K562 (cell line): Measurements from ENCODE around the gene AGPAT2. TPM values are rescaled to one million over a fixed set of nuclear protein-coding genes. Genes with fewer than 3 reads are reported as not detected.
A peak's percentile ranks its signal among the peaks of the same experiment; 100 is the strongest.

ENCODE experiments used
- ATAC-seq: fragments of 200-7000 bp; cut with Tn5 transposase; 3 replicates; pipeline ENCODE4 v1.9.1; 2020; ENCODE audit warnings: moderate library complexity
- BruUV-seq: library from RNA; stranded (reverse); fragments of 400-500 nt; replicated peaks from 2 replicates; lab custom pipeline; 2021; lab: Mats Ljungman, UMichigan
- CTCF ChIA-PET: fragments of 300-600 bp; formaldehyde crosslinking; extraction: SDS; loops from one replicate; lab custom pipeline; 2021; ENCODE audit warnings: low intra/inter-chr PET ratio; lab: Yijun Ruan, JAX
- POLR2A ChIA-PET: fragments of 300-600, 350-650 bp; sonication (Branson Sonifier 250); formaldehyde crosslinking; extraction: SDS; loops from one replicate; lab custom pipeline; 2021; ENCODE audit warnings: antibody characterized with exemption, inconsistent platforms; lab: Yijun Ruan, JAX
- DNase-seq, 4 experiments: peaks; one replicate each; pipeline versions ENCODE4 v3.0.0 to v3.0.0-alpha.2; 2011 to 2018; ENCODE audit warnings: low spot score in 3 of 4, mixed read lengths in 3 of 4; ENCODE audit errors: extremely low read depth in 1 of 4
- FAIRE-seq: peaks from 2 replicates; lab custom pipeline; 2011; peaks lifted over from hg19 to GRCh38; lab: Jason Lieb, UNC
- H2AFZ ChIP-seq: 2 replicates; pipeline ENCODE4 v1.6.0; 2011; ENCODE audit warnings: low read depth, low read length, control low read depth, inconsistent platforms
- H3K27ac ChIP-seq: fragments of 200-600 bp; 3 replicates; pipeline ENCODE4 v1.8.0; 2011; ENCODE audit warnings: low read depth, mild to moderate bottlenecking, control low read depth, inconsistent platforms, low read length, moderate library complexity, mixed read lengths; ENCODE audit errors: extremely low read depth
- H3K27me3 ChIP-seq, 2 experiments: fragments of 300-600 bp in 1 of 2; 2 replicates in 1 of 2; 3 replicates in 1 of 2; pipeline versions ENCODE4 v1.6.0 to v1.8.0; 2011; ENCODE audit warnings: inconsistent platforms in 2 of 2, low read length in 2 of 2, mild to moderate bottlenecking in 1 of 2, mixed read lengths in 1 of 2, moderate library complexity in 1 of 2; ENCODE audit not compliant: control insufficient read depth in 2 of 2, insufficient read depth in 2 of 2
- H3K36me3 ChIP-seq: fragments of 300-600 bp; 3 replicates; pipeline ENCODE4 v1.8.0; 2011; ENCODE audit warnings: mild to moderate bottlenecking, low read length, inconsistent platforms; ENCODE audit not compliant: control insufficient read depth, insufficient read depth
- H3K4me1 ChIP-seq, 2 experiments: fragments of 200-600 bp in 1 of 2; replicated peaks in 1 of 2; 2 replicates in 1 of 2; 3 replicates in 1 of 2; pipeline versions ENCODE4 v1.5.1 to v1.8.0; 2011; ENCODE audit warnings: inconsistent platforms in 2 of 2, low read length in 2 of 2, mild to moderate bottlenecking in 1 of 2, mixed read lengths in 1 of 2, moderate library complexity in 1 of 2; ENCODE audit not compliant: control insufficient read depth in 2 of 2, insufficient read depth in 2 of 2
- H3K4me2 ChIP-seq: 2 replicates; pipeline ENCODE4 v1.6.1; 2011; ENCODE audit warnings: low read length, control low read depth, inconsistent platforms, mixed read lengths; ENCODE audit not compliant: insufficient read depth
- H3K4me3 ChIP-seq: fragments of 200-600 bp; sonication (generic), shearing (Covaris generic); 2 replicates; pipeline ENCODE4 v1.5.1; 2016; ENCODE audit warnings: control low read depth, inconsistent platforms
- H3K79me2 ChIP-seq: fragments of 200-600 bp; 3 replicates; pipeline ENCODE4 v1.8.0; 2011; ENCODE audit warnings: low read length, inconsistent platforms; ENCODE audit not compliant: control insufficient read depth, insufficient read depth
- H3K9ac ChIP-seq, 2 experiments: 2 replicates each; pipeline versions ENCODE4 v1.6.0 to v1.6.1; 2011; ENCODE audit warnings: low read depth in 2 of 2, low read length in 2 of 2, control low read depth in 1 of 2, inconsistent platforms in 1 of 2, mild to moderate bottlenecking in 1 of 2, mixed read lengths in 1 of 2; ENCODE audit not compliant: insufficient read depth in 1 of 2
- H3K9me1 ChIP-seq: one replicate; pipeline ENCODE4 v1.6.0; 2011; ENCODE audit warnings: inconsistent platforms, mild to moderate bottlenecking, low read length, moderate library complexity; ENCODE audit not compliant: control insufficient read depth, insufficient read depth
- H3K9me3 ChIP-seq: replicated peaks from 2 replicates; pipeline ENCODE4 v1.5.1; 2011; ENCODE audit warnings: low read depth, low read length, inconsistent platforms; ENCODE audit not compliant: control insufficient read depth, insufficient read depth
- H4K20me1 ChIP-seq: replicated peaks from 2 replicates; pipeline ENCODE4 v1.6.1; 2011; ENCODE audit warnings: low read length, inconsistent platforms, mixed read lengths; ENCODE audit not compliant: control insufficient read depth, insufficient read depth
- CC2D1A ChIP-seq: fragments of 450-650 bp; IDR thresholded peaks from 2 replicates; pipeline ENCODE4 v1.6.1; 2017; ENCODE audit warnings: mild to moderate bottlenecking
- DACH1 ChIP-seq: fragments of 450-650 bp; IDR thresholded peaks from 2 replicates; pipeline ENCODE4 v1.6.1; 2018; ENCODE audit not compliant: partially characterized antibody
- FIP1L1 ChIP-seq: fragments of 200-400 bp; formaldehyde crosslinking; IDR thresholded peaks from 2 replicates; pipeline ENCODE4 v1.6.1; 2018; ENCODE audit warnings: mild to moderate bottlenecking, low read depth, low read length; ENCODE audit not compliant: poor library complexity, severe bottlenecking
- JUND ChIP-seq, 2 experiments: IDR thresholded peaks; 2 replicates in 1 of 2; 3 replicates in 1 of 2; pipeline ENCODE4 v1.6.1; 2011; ENCODE audit warnings: borderline replicate concordance in 2 of 2, low read depth in 2 of 2, low read length in 2 of 2, improper control_type of control experiment in 1 of 2, missing biosample characterization in 1 of 2, missing genetic modification characterization in 1 of 2, missing genetic modification reagents in 1 of 2
- KDM5B ChIP-seq: fragments of 200-600 bp; sonication (generic); IDR thresholded peaks from 2 replicates; pipeline ENCODE4 v1.6.1; 2012; ENCODE audit warnings: low read depth, mild to moderate bottlenecking, moderate library complexity, low read length, control low read depth, inconsistent platforms; ENCODE audit not compliant: insufficient replicate concordance
- MXI1 ChIP-seq: IDR thresholded peaks from 2 replicates; pipeline ENCODE4 v1.6.1; 2011; ENCODE audit warnings: low read depth, mild to moderate bottlenecking, improper control_type of control experiment, low read length
- NCOA4 ChIP-seq: fragments of 450-650 bp; IDR thresholded peaks from 2 replicates; pipeline ENCODE4 v1.6.1; 2018; ENCODE audit warnings: mild to moderate bottlenecking; ENCODE audit not compliant: partially characterized antibody
- POLR2G ChIP-seq: fragments of 200-400 bp; formaldehyde crosslinking; IDR thresholded peaks from 2 replicates; pipeline ENCODE4 v1.6.1; 2017; ENCODE audit warnings: low read depth, mild to moderate bottlenecking, antibody characterized with exemption, low read length, moderate library complexity
- RB1 ChIP-seq: fragments of 450-650 bp; IDR thresholded peaks from 2 replicates; pipeline ENCODE4 v1.6.1; 2017; ENCODE audit warnings: low read depth, mild to moderate bottlenecking
- RBFOX2 ChIP-seq: fragments of 200-400 bp; formaldehyde crosslinking; IDR thresholded peaks from 2 replicates; pipeline ENCODE4 v1.6.1; 2017; ENCODE audit warnings: low read depth, mild to moderate bottlenecking, low read length, moderate library complexity
- SIRT6 ChIP-seq: IDR thresholded peaks from one replicate; pipeline ENCODE4 v1.6.1; 2012; ENCODE audit warnings: low read depth, mild to moderate bottlenecking, control low read depth, inconsistent platforms, low read length, moderate library complexity
- SMC3 ChIP-seq: conservative IDR thresholded peaks from 2 replicates; pipeline ENCODE4 v1.6.1; 2011; ENCODE audit warnings: low read depth, low read length, improper control_type of control experiment; ENCODE audit not compliant: insufficient read depth
- ZBTB7A ChIP-seq: IDR thresholded peaks from 2 replicates; pipeline ENCODE4 v1.6.1; 2011; ENCODE audit warnings: low read depth, mild to moderate bottlenecking, low read length, moderate library complexity, borderline replicate concordance; ENCODE audit not compliant: control insufficient read depth
- WGBS: fragments of 100-300 bp; shearing (Covaris generic); methylation state at CpG from one replicate; pipeline ENCODE4 v1.1.6; 2016; ENCODE audit warnings: low coverage, mixed read lengths; ENCODE audit not compliant: insufficient coverage; ENCODE audit errors: missing lambda C conversion rate; 5-methylcytosine and 5-hydroxymethylcytosine counted together
- in situ Hi-C: fragments of 300-500 bp; cut with MboI; formaldehyde crosslinking; loops from 4 replicates; pipeline ENCODE4 v1.15.0; 2018; ENCODE audit warnings: inconsistent platforms, mixed read lengths
- intact Hi-C: fragments of 100-400 bp; cut with micrococcal nuclease; formaldehyde crosslinking; loops from 2 replicates; pipeline ENCODE4 v1.14.2; 2022
- polyA plus RNA-seq, 8 experiments: library from polyadenylated mRNA; depleted of rRNA in 4 of 8; stranded (reverse) in 5 of 8; unstranded in 3 of 8; fragments of >200 nt; fragmentation: Nextera tagmentation in 2 of 8; fragmentation: Illumina TruSeq in 1 of 8; extraction: Ambion mirVana in 2 of 8; extraction: Trizol in 1 of 8; gene quantifications; 2 replicates each; pipeline versions ENCODE4 v1.2.1 to v1.2.3, GENCODE V29; 2011 to 2014; ENCODE audit warnings: inconsistent platforms in 1 of 8, missing spikeins in 1 of 8
- total RNA-seq, 7 experiments: library from RNA; depleted of rRNA in 6 of 7; stranded (reverse); fragments of >200 nt in 6 of 7; fragmentation: Illumina TruSeq in 2 of 7; extraction: Trizol in 2 of 7; gene quantifications; 2 replicates each; pipeline versions ENCODE4 v1.2.1 to v1.2.3, GENCODE V29; 2011 to 2021; ENCODE audit warnings: low replicate concordance in 1 of 7
- TF ChIP-seq, protein P1 (sequence below), 2 experiments: fragments of 450-650 bp; IDR thresholded peaks; 2 replicates each; pipeline ENCODE4 v1.6.1; 2018; ENCODE audit warnings: mild to moderate bottlenecking in 2 of 2, low read depth in 1 of 2; ENCODE audit not compliant: partially characterized antibody in 2 of 2

AGPAT2 gene
- total and polyA plus RNA-seq, 9 of the 15 experiments (the other 6 are each of a cell fraction or from before 2014, with no cell fraction given), result 0.13 to 54.5 (median 23.9) TPM

GRCh38 chr9:136675477-136676296, 11.6 kb downstream of the AGPAT2 start:
- in situ Hi-C loops (no loop called here), intact Hi-C loops (no loop called here)
- Histone ChIP-seq H3K4me1 (peaks cover 11 to 90% of the 10 kb centered on the region in 2 experiments; a peak in 4 of 5 replicates), H3K27ac (no peak overlapping the region; the same call in 2 of the 3 replicates), H3K9me3 (no peaks in the 10 kb centered on the region), H3K4me2 (no peak overlapping the region), H3K4me3 (no peak overlapping the region), H3K9me1 (no peaks in the 10 kb centered on the region), H3K9ac (peak overlapping the region in 1 of 2 experiments; percentile 24; a peak in 2 of 4 replicates), H3K79me2 (peaks cover 16% of the 10 kb centered on the region), H4K20me1 (peaks cover 21% of the 10 kb centered on the region), H2AFZ (no peak overlapping the region), H3K27me3 (no peaks in the 10 kb centered on the region), H3K36me3 (peaks cover 50% of the 10 kb centered on the region; the same call in 1 of the 3 replicates)
- WGBS, result 89% methylated on average over 9 of the region's 16 CpGs
- ATAC-seq (no peak), DNase-seq (peak in 1 of 4 experiments; percentile 40), FAIRE-seq (no peak)
- ChIA-PET CTCF (no interaction called here), POLR2A (interaction anchor here (0.6 to 2.1 kb wide), 8 partner anchors 12 to 196 kb away, joined by 3 to 10 read pairs (median 4); partner anchors contain the start of gene AGPAT2)
- no TSS peak for BruUV-seq
- no peak for TF ChIP-seq DACH1
- TF ChIP-seq JUND (IDR thresholded peaks at IDR 0.05; ENCODE audit: borderline replicate concordance, low read depth, low read length), result no peak
- no peak for TF ChIP-seq JUND (tag; IDR thresholded peaks at IDR 0.05; ENCODE audit: borderline replicate concordance, low read depth, low read length)
- no peak for TF ChIP-seq SMC3
- peak; percentile 63; the same call in 1 of the 2 replicates for TF ChIP-seq ZBTB7A
- no peak for TF ChIP-seq CC2D1A
- TF ChIP-seq, protein P1, sequence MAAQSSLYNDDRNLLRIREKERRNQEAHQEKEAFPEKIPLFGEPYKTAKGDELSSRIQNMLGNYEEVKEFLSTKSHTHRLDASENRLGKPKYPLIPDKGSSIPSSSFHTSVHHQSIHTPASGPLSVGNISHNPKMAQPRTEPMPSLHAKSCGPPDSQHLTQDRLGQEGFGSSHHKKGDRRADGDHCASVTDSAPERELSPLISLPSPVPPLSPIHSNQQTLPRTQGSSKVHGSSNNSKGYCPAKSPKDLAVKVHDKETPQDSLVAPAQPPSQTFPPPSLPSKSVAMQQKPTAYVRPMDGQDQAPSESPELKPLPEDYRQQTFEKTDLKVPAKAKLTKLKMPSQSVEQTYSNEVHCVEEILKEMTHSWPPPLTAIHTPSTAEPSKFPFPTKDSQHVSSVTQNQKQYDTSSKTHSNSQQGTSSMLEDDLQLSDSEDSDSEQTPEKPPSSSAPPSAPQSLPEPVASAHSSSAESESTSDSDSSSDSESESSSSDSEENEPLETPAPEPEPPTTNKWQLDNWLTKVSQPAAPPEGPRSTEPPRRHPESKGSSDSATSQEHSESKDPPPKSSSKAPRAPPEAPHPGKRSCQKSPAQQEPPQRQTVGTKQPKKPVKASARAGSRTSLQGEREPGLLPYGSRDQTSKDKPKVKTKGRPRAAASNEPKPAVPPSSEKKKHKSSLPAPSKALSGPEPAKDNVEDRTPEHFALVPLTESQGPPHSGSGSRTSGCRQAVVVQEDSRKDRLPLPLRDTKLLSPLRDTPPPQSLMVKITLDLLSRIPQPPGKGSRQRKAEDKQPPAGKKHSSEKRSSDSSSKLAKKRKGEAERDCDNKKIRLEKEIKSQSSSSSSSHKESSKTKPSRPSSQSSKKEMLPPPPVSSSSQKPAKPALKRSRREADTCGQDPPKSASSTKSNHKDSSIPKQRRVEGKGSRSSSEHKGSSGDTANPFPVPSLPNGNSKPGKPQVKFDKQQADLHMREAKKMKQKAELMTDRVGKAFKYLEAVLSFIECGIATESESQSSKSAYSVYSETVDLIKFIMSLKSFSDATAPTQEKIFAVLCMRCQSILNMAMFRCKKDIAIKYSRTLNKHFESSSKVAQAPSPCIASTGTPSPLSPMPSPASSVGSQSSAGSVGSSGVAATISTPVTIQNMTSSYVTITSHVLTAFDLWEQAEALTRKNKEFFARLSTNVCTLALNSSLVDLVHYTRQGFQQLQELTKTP (IDR thresholded peaks at IDR 0.05; ENCODE audit: low read depth in 1 of 2, partially characterized antibody in 2 of 2), result no peak
- TF ChIP-seq KDM5B, result peak; percentile 9
- peak; percentile 18 for TF ChIP-seq FIP1L1
- no peak for TF ChIP-seq MXI1
- TF ChIP-seq POLR2G, result peak; percentile 74
- TF ChIP-seq RB1, result no peak
- TF ChIP-seq SIRT6, result peak; percentile 34
- TF ChIP-seq NCOA4, result no peak
- TF ChIP-seq RBFOX2, result peak; percentile 71
